HepG2 (cell line): Measurements from ENCODE around the gene PREX1. TPM values are rescaled to one million over a fixed set of nuclear protein-coding genes. Genes with fewer than 3 reads are reported as not detected.

Source experiments
- ATAC-seq: fragments of 200-7000 bp; cut with Tn5 transposase; 3 replicates; pipeline ENCODE4 v1.9.1; 2020; ENCODE audit warnings: mild to moderate bottlenecking, moderate library complexity
- BruUV-seq: library from RNA; stranded (reverse); fragments of 400-500 nt; replicated peaks from 2 replicates; lab custom pipeline; 2021; lab: Mats Ljungman, UMichigan
- CTCF ChIA-PET: fragments of 300-600 bp; formaldehyde crosslinking; extraction: SDS; loops from one replicate; lab custom pipeline; 2021; ENCODE audit warnings: low total read pairs, inconsistent platforms, low intra/inter-chr PET ratio; lab: Yijun Ruan, JAX
- POLR2A ChIA-PET: fragments of 350-600 bp; sonication (Branson Sonifier 250); formaldehyde crosslinking; loops from one replicate; lab custom pipeline; 2020; ENCODE audit warnings: antibody characterized with exemption, inconsistent platforms; lab: Yijun Ruan, JAX
- DNase-seq: peaks from one replicate; pipeline ENCODE4 v3.0.0-alpha.2; 2015; ENCODE audit warnings: low spot score
- FAIRE-seq: peaks from 3 replicates; lab custom pipeline; 2011; peaks lifted over from hg19 to GRCh38; lab: Jason Lieb, UNC
- H2AFZ ChIP-seq: one replicate; pipeline ENCODE4 v1.6.1; 2011; ENCODE audit warnings: low read length, inconsistent platforms
- H3K27ac ChIP-seq: fragments of 300-600 bp; 3 replicates; pipeline ENCODE4 v1.8.0; 2011; ENCODE audit warnings: mixed run types, mild to moderate bottlenecking, mixed read lengths, low read length, inconsistent platforms; ENCODE audit not compliant: insufficient read depth; ENCODE audit errors: extremely low read length
- H3K27me3 ChIP-seq, 2 experiments: fragments of 200-600 bp in 1 of 2; 2 replicates in 1 of 2; 3 replicates in 1 of 2; pipeline versions ENCODE4 v1.6.0 to v1.8.0; 2011; ENCODE audit warnings: low read length in 2 of 2, mild to moderate bottlenecking in 2 of 2, moderate library complexity in 2 of 2, inconsistent platforms in 1 of 2; ENCODE audit not compliant: insufficient read depth in 2 of 2, control insufficient read depth in 1 of 2
- H3K36me3 ChIP-seq, 2 experiments: fragments of 200-600 bp in 1 of 2; replicated peaks in 1 of 2; 2 replicates in 1 of 2; 3 replicates in 1 of 2; pipeline versions ENCODE4 v1.5.1 to v1.8.0; 2011; ENCODE audit warnings: low read length in 2 of 2, inconsistent platforms in 1 of 2; ENCODE audit not compliant: insufficient read depth in 2 of 2, control insufficient read depth in 1 of 2
- H3K4me1 ChIP-seq: 2 replicates; pipeline ENCODE4 v1.5.1; 2012; ENCODE audit warnings: low read length, inconsistent platforms; ENCODE audit not compliant: insufficient read depth
- H3K4me2 ChIP-seq: 2 replicates; pipeline ENCODE4 v1.6.0; 2011; ENCODE audit warnings: low read depth, low read length, inconsistent platforms
- H3K4me3 ChIP-seq, 3 experiments: fragments of 200-600 bp in 1 of 3; sonication (generic), shearing (Covaris generic) in 1 of 3; replicated peaks in 1 of 3; 2 replicates each; pipeline ENCODE4 v1.5.1; 2011 to 2016; ENCODE audit warnings: low read length in 3 of 3, inconsistent platforms in 2 of 3, low read depth in 2 of 3, mild to moderate bottlenecking in 2 of 3, control low read depth in 1 of 3, mixed read lengths in 1 of 3; ENCODE audit not compliant: insufficient read depth in 1 of 3
- H3K79me2 ChIP-seq: one replicate; pipeline ENCODE4 v1.6.1; 2011; ENCODE audit warnings: low read length, inconsistent platforms; ENCODE audit not compliant: insufficient read depth
- H3K9ac ChIP-seq: 2 replicates; pipeline ENCODE4 v1.6.0; 2011; ENCODE audit warnings: mild to moderate bottlenecking, low read depth, low read length, inconsistent platforms; ENCODE audit not compliant: insufficient read depth
- H3K9me3 ChIP-seq: 2 replicates; pipeline ENCODE4 v1.5.1; 2012; ENCODE audit warnings: mild to moderate bottlenecking, low read length
- H4K20me1 ChIP-seq: 2 replicates; pipeline ENCODE4 v1.6.0; 2011; ENCODE audit warnings: inconsistent platforms, mild to moderate bottlenecking, low read length, moderate library complexity; ENCODE audit not compliant: insufficient read depth
- ARNT ChIP-seq: fragments of 450-650 bp; IDR thresholded peaks from 2 replicates; pipeline ENCODE4 v1.6.1; 2017
- FOXA3 ChIP-seq: IDR thresholded peaks from 2 replicates; pipeline ENCODE4 v1.6.1; 2016; ENCODE audit warnings: missing genetic modification reagents, missing compliant biosample characterization
- HNF4A ChIP-seq: sonication (generic); formaldehyde crosslinking; IDR thresholded peaks from 2 replicates; pipeline ENCODE4 v1.4.0; 2020; ENCODE audit warnings: missing genetic modification reagents
- MZF1 ChIP-seq: sonication (generic); formaldehyde crosslinking; IDR thresholded peaks from 2 replicates; pipeline ENCODE4 v1.8.1; 2023; ENCODE audit warnings: mild to moderate bottlenecking, missing genetic modification reagents, borderline replicate concordance
- NR0B2 ChIP-seq: sonication (generic); formaldehyde crosslinking; IDR thresholded peaks from 2 replicates; pipeline ENCODE4 v1.4.0; 2020; ENCODE audit warnings: mild to moderate bottlenecking, missing genetic modification reagents
- PATZ1 ChIP-seq: sonication (generic); formaldehyde crosslinking; IDR thresholded peaks from 2 replicates; pipeline ENCODE4 v1.4.0; 2020; ENCODE audit warnings: missing genetic modification reagents
- POGZ ChIP-seq: sonication (generic); formaldehyde crosslinking; IDR thresholded peaks from 2 replicates; pipeline ENCODE4 v1.4.0; 2020; ENCODE audit warnings: mild to moderate bottlenecking, missing genetic modification reagents
- SPEN ChIP-seq: sonication (generic); formaldehyde crosslinking; IDR thresholded peaks from 2 replicates; pipeline ENCODE4 v1.5.1; 2020; ENCODE audit warnings: low read depth, mild to moderate bottlenecking, missing genetic modification reagents
- ZBTB20 ChIP-seq: sonication (generic); formaldehyde crosslinking; IDR thresholded peaks from 2 replicates; pipeline ENCODE4 v1.8.1; 2023; ENCODE audit warnings: missing genetic modification reagents, low read depth, mild to moderate bottlenecking, borderline replicate concordance
- ZMYM3 ChIP-seq: sonication (generic); formaldehyde crosslinking; IDR thresholded peaks from 2 replicates; pipeline ENCODE4 v1.5.1; 2020; ENCODE audit warnings: mild to moderate bottlenecking, missing genetic modification reagents
- ZNF280B ChIP-seq: sonication (generic); formaldehyde crosslinking; IDR thresholded peaks from 2 replicates; pipeline ENCODE4 v1.5.0; 2020; ENCODE audit warnings: missing genetic modification reagents, mild to moderate bottlenecking, borderline replicate concordance
- ZNF441 ChIP-seq: sonication (generic); formaldehyde crosslinking; IDR thresholded peaks from 2 replicates; pipeline ENCODE4 v1.7.0; 2021; ENCODE audit warnings: missing genetic modification reagents, borderline replicate concordance
- ZNF558 ChIP-seq: sonication (generic); formaldehyde crosslinking; IDR thresholded peaks from 2 replicates; pipeline ENCODE4 v1.9.0; 2022; ENCODE audit warnings: mild to moderate bottlenecking, missing genetic modification reagents, borderline replicate concordance
- ZNF580 ChIP-seq: IDR thresholded peaks from 2 replicates; pipeline ENCODE4 v1.6.1; 2016; ENCODE audit warnings: low read depth, borderline replicate concordance
- ZNF75D ChIP-seq: sonication (generic); formaldehyde crosslinking; IDR thresholded peaks from 2 replicates; pipeline ENCODE4 v1.8.1; 2023; ENCODE audit warnings: missing genetic modification reagents, mild to moderate bottlenecking, borderline replicate concordance
- ZNF770 ChIP-seq: sonication (generic); formaldehyde crosslinking; IDR thresholded peaks from 2 replicates; pipeline ENCODE4 v1.5.0; 2020; ENCODE audit warnings: mild to moderate bottlenecking, missing genetic modification reagents
- WGBS: methylation state at CpG from one replicate; pipeline ENCODE4 v1.1.6; 2017; ENCODE audit warnings: low lambda C conversion rate; 5-methylcytosine and 5-hydroxymethylcytosine counted together
- in situ Hi-C: cut with HindIII; loops from 2 replicates; pipeline ENCODE4 v1.10.0; 2017; ENCODE audit warnings: low pct_unique_long_range_greater_than_20kb; ENCODE audit not compliant: extremely low pct_ligation_motif_present
- intact Hi-C: fragments of 100-400 bp; cut with micrococcal nuclease; formaldehyde crosslinking; loops from one replicate; pipeline ENCODE4 v1.10.0; 2022; ENCODE audit not compliant: unreplicated experiment
- polyA plus RNA-seq, 8 experiments: library from polyadenylated mRNA; depleted of rRNA in 3 of 8; stranded (reverse) in 7 of 8; unstranded in 1 of 8; fragments of >200 nt; fragmentation: Illumina TruSeq in 4 of 8; extraction: Trizol in 4 of 8; gene quantifications; 2 replicates each; pipeline versions ENCODE4 v1.2.1 to v1.2.3, GENCODE V29; 2011 to 2016; ENCODE audit warnings: low read depth in 4 of 8, missing spikeins in 1 of 8, mixed read lengths in 1 of 8; ENCODE audit not compliant: insufficient read depth in 1 of 8
- total RNA-seq, 5 experiments: library from RNA; depleted of rRNA; stranded (reverse); fragments of >200 nt; fragmentation: Illumina TruSeq; extraction: Trizol; gene quantifications; 2 replicates each; pipeline ENCODE4 v1.2.3, GENCODE V29; 2016; ENCODE audit warnings: low read depth in 1 of 5

PREX1 gene
- total and polyA plus RNA-seq, 2 of the 13 experiments (the other 11 are each of a cell fraction or from before 2014, with no cell fraction given): 0.02 to 0.04 TPM

- no peak overlapping the region for H2AFZ ChIP-seq
- DNase-seq (no peak), FAIRE-seq (peak; percentile 8), ATAC-seq (peak; percentile 17)
- H3K27me3 ChIP-seq: peaks cover 1 to 5% of the 10 kb centered on the region in 2 experiments; a peak in 2 of 5 replicates
- H3K4me3 ChIP-seq: peak overlapping the region in 1 of 3 experiments; percentile 19; a peak in 1 of 6 replicates
- H3K27ac ChIP-seq: no peak overlapping the region
- no peaks in the 10 kb centered on the region for H3K9me3 ChIP-seq
- no peaks in the 10 kb centered on the region for H4K20me1 ChIP-seq
- 10% methylated on average over 9 of the region's 9 CpGs for WGBS
- intact Hi-C loops: no loop called here
- ChIA-PET POLR2A (no interaction called here), CTCF (interaction anchor here (3.9 kb wide), 1 partner anchor 64 kb away, joined by 29 read pairs; no protein-coding TSS in a partner anchor)
- H3K9ac ChIP-seq: no peak overlapping the region
- no peaks in the 10 kb centered on the region for H3K79me2 ChIP-seq
- H3K4me2 ChIP-seq: peak overlapping the region; percentile 82
- no peaks in the 10 kb centered on the region for H3K36me3 ChIP-seq
- in situ Hi-C loops: loop anchor here (5.0 kb wide), 1 partner anchor 64 kb away; no protein-coding TSS in a partner anchor
- no TSS peak for BruUV-seq
- peaks cover 34% of the 10 kb centered on the region for H3K4me1 ChIP-seq
- TF ChIP-seq POGZ (0 out of 2 replicates have a peak, but pooled peaks have one; percentile 15), PATZ1 (CRISPR knock-in tag) (peak; percentile 38; the same call in 1 of the 2 replicates), ZMYM3 (CRISPR knock-in tag) (peak; percentile 78), ZNF558 (CRISPR knock-in tag) (no peak), ZNF580 (0 out of 2 replicates have a peak, but pooled peaks have one; percentile 13), ZBTB20 (no peak), SPEN (CRISPR knock-in tag) (0 out of 2 replicates have a peak, but pooled peaks have one; percentile 4), FOXA3 (CRISPR knock-in tag) (no peak), ZNF280B (peak; percentile 18; the same call in 1 of the 2 replicates), ZNF75D (CRISPR knock-in tag) (0 out of 2 replicates have a peak, but pooled peaks have one; percentile 42), HNF4A (no peak), NR0B2 (CRISPR knock-in tag) (no peak), ZNF441 (CRISPR knock-in tag) (no peak), MZF1 (CRISPR knock-in tag) (no peak), ZNF770 (peak; percentile 89), ARNT (no peak)
These were observed 106.3 kb downstream of the PREX1 start for GRCh38 chr20:48721324-48722001.
